ENCODE results near the gene DDX52. TPM values are rescaled to one million over a fixed set of nuclear protein-coding genes. Genes with fewer than 3 reads are reported as not detected.
A peak's percentile ranks its signal among the peaks of the same experiment; 100 is the strongest.

Gene DDX52
- total RNA-seq, 4 donors from 2014 or later, result 30.2 to 54.6 (median 43.0) TPM

DNA sequence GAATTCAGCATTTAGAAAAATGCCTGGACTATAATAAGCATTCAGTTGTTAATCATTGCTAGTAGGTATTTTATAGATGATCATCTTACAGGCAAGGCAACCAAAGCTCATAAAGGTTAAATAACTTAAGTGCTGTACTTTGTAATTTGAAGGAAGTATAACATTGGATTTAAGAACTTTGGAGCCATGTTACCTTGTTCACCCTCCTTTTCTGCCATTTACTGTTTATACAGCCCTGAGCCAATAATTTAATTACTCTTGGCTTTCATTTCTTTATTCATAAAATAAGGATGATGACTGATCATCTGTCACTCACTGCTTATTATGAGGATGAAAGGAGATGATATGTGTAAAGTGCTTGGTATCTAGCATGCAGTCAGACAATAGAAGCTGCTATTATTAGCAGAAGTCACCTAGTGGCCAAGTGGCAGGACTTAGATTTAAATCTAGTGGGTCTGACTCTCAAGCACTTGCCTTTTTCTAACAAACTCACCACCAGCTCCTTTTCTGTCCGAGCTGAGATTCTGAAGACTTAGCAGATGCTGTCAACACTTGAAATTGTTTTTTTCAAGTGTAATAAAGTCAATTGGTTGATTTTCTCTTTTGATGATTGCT, 18.3 kb upstream of the DDX52 start:
- Histone ChIP-seq H3K27me3 (no peaks in the 10 kb centered on the region), H3K36me3 (no peaks in the 10 kb centered on the region), H3K4me1 (peaks cover 0 to 28% (median 0%) of the 10 kb centered on the region in 4 donors), H3K4me3 (no peak overlapping the region), H3K27ac (peak overlapping the region in 1 of 4 donors; percentile 70), H3K9me3 (no peaks in the 10 kb centered on the region)
- TF ChIP-seq, protein P1, sequence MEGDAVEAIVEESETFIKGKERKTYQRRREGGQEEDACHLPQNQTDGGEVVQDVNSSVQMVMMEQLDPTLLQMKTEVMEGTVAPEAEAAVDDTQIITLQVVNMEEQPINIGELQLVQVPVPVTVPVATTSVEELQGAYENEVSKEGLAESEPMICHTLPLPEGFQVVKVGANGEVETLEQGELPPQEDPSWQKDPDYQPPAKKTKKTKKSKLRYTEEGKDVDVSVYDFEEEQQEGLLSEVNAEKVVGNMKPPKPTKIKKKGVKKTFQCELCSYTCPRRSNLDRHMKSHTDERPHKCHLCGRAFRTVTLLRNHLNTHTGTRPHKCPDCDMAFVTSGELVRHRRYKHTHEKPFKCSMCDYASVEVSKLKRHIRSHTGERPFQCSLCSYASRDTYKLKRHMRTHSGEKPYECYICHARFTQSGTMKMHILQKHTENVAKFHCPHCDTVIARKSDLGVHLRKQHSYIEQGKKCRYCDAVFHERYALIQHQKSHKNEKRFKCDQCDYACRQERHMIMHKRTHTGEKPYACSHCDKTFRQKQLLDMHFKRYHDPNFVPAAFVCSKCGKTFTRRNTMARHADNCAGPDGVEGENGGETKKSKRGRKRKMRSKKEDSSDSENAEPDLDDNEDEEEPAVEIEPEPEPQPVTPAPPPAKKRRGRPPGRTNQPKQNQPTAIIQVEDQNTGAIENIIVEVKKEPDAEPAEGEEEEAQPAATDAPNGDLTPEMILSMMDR (IDR thresholded peaks at IDR 0.05), result peak in 4 of 6 experiments; percentile 7 to 76 (median 70)
- no peak for TF ChIP-seq POLR2A (IDR thresholded peaks at IDR 0.05)
- no peak for DNase-seq

GRCh38 chr17:37659925-37660324, 16.7 kb upstream of the DDX52 start:
- Histone ChIP-seq H3K4me3 (no peak overlapping the region), H3K9me3 (no peaks in the 10 kb centered on the region), H3K27ac (peak overlapping the region in 1 of 4 donors; percentile 70), H3K36me3 (no peaks in the 10 kb centered on the region), H3K27me3 (no peaks in the 10 kb centered on the region), H3K4me1 (peaks cover 0 to 28% (median 0%) of the 10 kb centered on the region in 4 donors)
- no peak for DNase-seq
- TF ChIP-seq POLR2A (IDR thresholded peaks at IDR 0.05), result no peak
- TF ChIP-seq, protein P1 (IDR thresholded peaks at IDR 0.05), result no peak

DNA sequence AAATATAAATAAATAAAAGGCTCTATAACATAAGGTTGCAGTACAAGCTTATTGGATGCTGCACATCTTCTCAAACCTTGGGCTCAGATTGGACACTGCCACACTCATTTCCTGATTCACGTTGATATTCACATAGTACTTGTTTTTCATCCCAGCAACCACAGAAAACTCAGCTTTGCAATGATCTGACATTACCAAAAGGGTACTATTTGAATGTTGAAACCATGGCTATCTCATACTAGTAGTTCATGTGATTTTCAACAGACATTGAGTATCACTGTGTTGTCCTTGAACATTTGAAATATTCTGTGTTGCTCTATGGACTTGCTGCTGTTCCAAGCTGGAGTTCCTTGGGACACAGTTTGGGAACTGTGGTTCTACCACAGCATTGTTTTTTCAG, 14.0 kb upstream of the DDX52 start:
- DNase-seq, result no peak

GRCh38 chr17:37651849-37652248, 8.6 kb upstream of the DDX52 start:
- no peaks in the 10 kb centered on the region for H3K36me3 ChIP-seq
- no peak overlapping the region for H3K27ac ChIP-seq
- TF ChIP-seq, protein P1 (IDR thresholded peaks at IDR 0.05), result no peak
- no peak for TF ChIP-seq POLR2A (IDR thresholded peaks at IDR 0.05)

More for the DNA sequence above, 14.0 kb upstream of the DDX52 start:
- H3K27me3 ChIP-seq, result no peaks in the 10 kb centered on the region
- peaks cover 0 to 15% (median 0%) of the 10 kb centered on the region in 4 donors for H3K4me1 ChIP-seq
- no peak for TF ChIP-seq POLR2A (IDR thresholded peaks at IDR 0.05)
- TF ChIP-seq, protein P1 (IDR thresholded peaks at IDR 0.05), result no peak
- peak overlapping the region in 3 of 4 donors; percentile 28 to 65 (median 49) for H3K27ac ChIP-seq
- no peaks in the 10 kb centered on the region for H3K36me3 ChIP-seq
- H3K9me3 ChIP-seq, result no peaks in the 10 kb centered on the region
- no peak overlapping the region for H3K4me3 ChIP-seq

DNA sequence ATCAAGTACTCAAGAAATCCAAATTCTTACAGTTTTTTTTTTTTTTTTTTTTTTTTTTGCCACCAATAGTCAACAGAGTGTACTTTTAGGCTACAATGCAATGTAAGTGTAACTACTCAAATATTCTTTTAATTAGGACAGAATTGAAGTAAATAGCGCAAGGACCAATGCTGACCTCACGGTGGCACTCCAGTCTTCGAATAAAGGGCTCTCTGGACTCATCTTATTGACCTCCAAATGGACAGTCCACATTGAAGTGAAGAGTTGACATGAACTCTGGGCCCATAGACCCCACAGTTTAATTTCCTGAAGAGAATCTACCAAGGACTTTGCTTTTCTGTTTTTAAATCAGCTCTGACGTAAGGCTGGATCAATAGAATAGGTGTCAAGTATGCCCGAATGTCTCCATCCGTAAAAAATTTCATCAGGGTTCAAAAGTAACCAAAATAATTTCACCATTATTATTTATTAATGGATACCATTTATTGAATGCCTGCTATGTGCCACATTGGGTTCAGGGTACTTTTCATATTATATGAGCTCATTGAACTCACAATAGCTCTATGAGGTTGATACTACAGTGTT, 7.3 kb upstream of the DDX52 start:
- no peaks in the 10 kb centered on the region for H3K36me3 ChIP-seq
- TF ChIP-seq POLR2A (IDR thresholded peaks at IDR 0.05), result no peak
- TF ChIP-seq, protein P1 (IDR thresholded peaks at IDR 0.05), result peak in 4 of 6 experiments; percentile 6 to 69 (median 64)
- no peak overlapping the region for H3K27ac ChIP-seq
- H3K4me3 ChIP-seq, result no peak overlapping the region
- H3K9me3 ChIP-seq, result no peaks in the 10 kb centered on the region
- no peaks in the 10 kb centered on the region for H3K27me3 ChIP-seq
- H3K4me1 ChIP-seq, result no peaks in the 10 kb centered on the region
- DNase-seq, result peak in 1 of 3 donors; percentile 75

More at GRCh38 chr17:37651849-37652248, 8.6 kb upstream of the DDX52 start:
- no peaks in the 10 kb centered on the region for H3K27me3 ChIP-seq
- no peaks in the 10 kb centered on the region for H3K9me3 ChIP-seq
- no peaks in the 10 kb centered on the region for H3K4me1 ChIP-seq
- H3K4me3 ChIP-seq, result no peak overlapping the region
- no peak for DNase-seq

Measured in Peyer's patch (tissue), 4 donors.